NCI-H226 (cell line): ENCODE data around the gene PARD6G.
"Not testable (repeated sequence)": the region's sequence is repeated elsewhere in the genome, so short reads cannot be mapped to it uniquely, and the experiment has no call there.

Source experiments
- DNase-seq: peaks from one replicate; pipeline ENCODE4 v3.0.0-alpha.2; 2015

PARD6G gene

GRCh38 chr18:80168346-80168745 lies 79.0 kb downstream of the PARD6G start:
- DNase-seq = no peak

- no peak for DNase-seq
Measured at GRCh38 chr18:80167931-80168330, 79.4 kb downstream of the PARD6G start.

GRCh38 chr18:80167331-80167730 lies 80.0 kb downstream of the PARD6G start:
- no peak for DNase-seq

- DNase-seq = no peak
Measured at GRCh38 chr18:80166725-80167124, 80.6 kb downstream of the PARD6G start.

- DNase-seq = no peak
Measured at GRCh38 chr18:80166240-80166639, 81.1 kb downstream of the PARD6G start.

GRCh38 chr18:80164727-80165355 lies 82.5 kb downstream of the PARD6G start:
- not testable (repeated sequence) for DNase-seq

- DNase-seq = no peak
Measured at GRCh38 chr18:80163183-80163582, 84.1 kb downstream of the PARD6G start.

- no peak for DNase-seq
Measured at GRCh38 chr18:80161781-80162417, 85.4 kb downstream of the PARD6G start.

GRCh38 chr18:80159713-80160636 lies 87.3 kb downstream of the PARD6G start:
- DNase-seq = no peak

- no peak for DNase-seq
Measured at GRCh38 chr18:80158365-80158764, 88.9 kb downstream of the PARD6G start.

GRCh38 chr18:80157708-80158343 lies 89.5 kb downstream of the PARD6G start:
- no peak for DNase-seq

- peak; percentile 3 for DNase-seq
Measured at GRCh38 chr18:80154293-80154692, 93.0 kb downstream of the PARD6G start.

GRCh38 chr18:80149667-80150066 lies 97.6 kb downstream of the PARD6G start:
- no peak for DNase-seq

- no peak for DNase-seq
Measured at GRCh38 chr18:80148326-80149199, 98.8 kb downstream of the PARD6G start.

- DNase-seq = peak; percentile 42
Measured at GRCh38 chr18:80147418-80148325, 99.6 kb downstream of the PARD6G start.

- no peak for DNase-seq
Measured at GRCh38 chr18:80147037-80147417, 100.3 kb downstream of the PARD6G start.

GRCh38 chr18:80145196-80145804 lies 102.0 kb downstream of the PARD6G start:
- no peak for DNase-seq

GRCh38 chr18:80143881-80144280 lies 103.4 kb downstream of the PARD6G start:
- DNase-seq = no peak

- DNase-seq = no peak
Measured at GRCh38 chr18:80140455-80140985, 106.8 kb downstream of the PARD6G start.

GRCh38 chr18:80137976-80138375 lies 109.3 kb downstream of the PARD6G start:
- DNase-seq = no peak
